Mesendoderm (in vitro differentiated cells): Measurements from ENCODE around the gene KRT82.

Source experiments
- DNase-seq: peaks from one replicate; pipeline ENCODE4 v3.0.0; 2013
- H2AK5ac ChIP-seq: 2 replicates; pipeline ENCODE4 v1.6.1; 2013; ENCODE audit warnings: low read length, inconsistent platforms
- H2BK120ac ChIP-seq: 2 replicates; pipeline ENCODE4 v1.6.1; 2013; ENCODE audit warnings: low read depth, mild to moderate bottlenecking, low read length, moderate library complexity, mixed read lengths
- H2BK15ac ChIP-seq: replicated peaks from 2 replicates; pipeline ENCODE4 v1.6.1; 2013; ENCODE audit warnings: low read depth, mild to moderate bottlenecking, moderate library complexity
- H2BK5ac ChIP-seq: 2 replicates; pipeline ENCODE4 v1.6.1; 2013; ENCODE audit warnings: low read length, inconsistent platforms
- H3K18ac ChIP-seq: 2 replicates; pipeline ENCODE4 v1.6.1; 2013; ENCODE audit warnings: mild to moderate bottlenecking, low read length, mixed read lengths
- H3K23ac ChIP-seq: one replicate; pipeline ENCODE4 v1.6.1; 2013; ENCODE audit warnings: low read length
- H3K27ac ChIP-seq: 2 replicates; pipeline ENCODE4 v1.5.1; 2013; ENCODE audit warnings: low read depth, mild to moderate bottlenecking, inconsistent platforms, low read length, moderate library complexity
- H3K27me3 ChIP-seq: 2 replicates; pipeline ENCODE4 v1.6.1; 2013; ENCODE audit warnings: low read length, control low read depth, mild to moderate bottlenecking, inconsistent platforms; ENCODE audit not compliant: insufficient read depth, poor library complexity
- H3K36me3 ChIP-seq: 2 replicates; pipeline ENCODE4 v1.6.1; 2013; ENCODE audit warnings: low read length, inconsistent platforms; ENCODE audit not compliant: control insufficient read depth, insufficient read depth
- H3K4ac ChIP-seq: one replicate; pipeline ENCODE4 v1.6.1; 2013; ENCODE audit warnings: low read depth, mild to moderate bottlenecking, low read length, moderate library complexity
- H3K4me1 ChIP-seq: 2 replicates; pipeline ENCODE4 v1.6.1; 2013; ENCODE audit warnings: low read depth, low read length, inconsistent platforms; ENCODE audit not compliant: control insufficient read depth
- H3K4me2 ChIP-seq: 2 replicates; pipeline ENCODE4 v1.6.1; 2013; ENCODE audit warnings: low read length
- H3K4me3 ChIP-seq: 2 replicates; pipeline ENCODE4 v1.5.1; 2013; ENCODE audit warnings: mild to moderate bottlenecking, low read length
- H3K56ac ChIP-seq: one replicate; pipeline ENCODE4 v1.6.1; 2013; ENCODE audit warnings: low read length
- H3K79me1 ChIP-seq: 2 replicates; pipeline ENCODE4 v1.6.1; 2013; ENCODE audit warnings: low read length, inconsistent platforms
- H3K79me2 ChIP-seq: 2 replicates; pipeline ENCODE4 v1.6.1; 2013; ENCODE audit warnings: mild to moderate bottlenecking, low read length; ENCODE audit not compliant: control insufficient read depth, insufficient read depth
- H3K9ac ChIP-seq: 2 replicates; pipeline ENCODE4 v1.6.1; 2013; ENCODE audit warnings: low read length, inconsistent platforms
- H4K5ac ChIP-seq: one replicate; pipeline ENCODE4 v1.6.1; 2013; ENCODE audit warnings: low read length
- H4K8ac ChIP-seq: one replicate; pipeline ENCODE4 v1.6.1; 2013; ENCODE audit warnings: low read depth, mild to moderate bottlenecking, control low read depth, low read length, moderate library complexity
- WGBS: extraction: QIAGEN DNeasy Blood & Tissue Kit; methylation state at CpG from one replicate; pipeline ENCODE4 v1.1.7; 2013; ENCODE audit warnings: low lambda C conversion rate, missing lambda C conversion rate; ENCODE audit not compliant: insufficient coverage; ENCODE audit errors: extremely low coverage; 5-methylcytosine and 5-hydroxymethylcytosine counted together

Gene KRT82

GRCh38 chr12:52364901-52365489, 41.1 kb downstream of the KRT82 start:
- no peak overlapping the region for H3K18ac ChIP-seq
- no peak overlapping the region for H3K56ac ChIP-seq
- no peak overlapping the region for H2AK5ac ChIP-seq
- DNase-seq: no peak
- no peak overlapping the region for H3K9ac ChIP-seq
- H3K4ac ChIP-seq: no peak overlapping the region
- H3K4me2 ChIP-seq: no peak overlapping the region
- no peak overlapping the region for H2BK5ac ChIP-seq
- no peak overlapping the region for H3K27ac ChIP-seq
- no peak overlapping the region for H4K5ac ChIP-seq
- no peaks in the 10 kb centered on the region for H3K79me2 ChIP-seq
- no peaks in the 10 kb centered on the region for H3K79me1 ChIP-seq
- H3K4me3 ChIP-seq: no peak overlapping the region
- H2BK120ac ChIP-seq: no peak overlapping the region
- H3K36me3 ChIP-seq: no peaks in the 10 kb centered on the region
- no CpG with 5 or more reads among the region's 14 CpGs for WGBS
- H3K23ac ChIP-seq: no peak overlapping the region
- no peak overlapping the region for H2BK15ac ChIP-seq
- no peaks in the 10 kb centered on the region for H3K27me3 ChIP-seq
- no peak overlapping the region for H4K8ac ChIP-seq
- H3K4me1 ChIP-seq: no peaks in the 10 kb centered on the region

DNA sequence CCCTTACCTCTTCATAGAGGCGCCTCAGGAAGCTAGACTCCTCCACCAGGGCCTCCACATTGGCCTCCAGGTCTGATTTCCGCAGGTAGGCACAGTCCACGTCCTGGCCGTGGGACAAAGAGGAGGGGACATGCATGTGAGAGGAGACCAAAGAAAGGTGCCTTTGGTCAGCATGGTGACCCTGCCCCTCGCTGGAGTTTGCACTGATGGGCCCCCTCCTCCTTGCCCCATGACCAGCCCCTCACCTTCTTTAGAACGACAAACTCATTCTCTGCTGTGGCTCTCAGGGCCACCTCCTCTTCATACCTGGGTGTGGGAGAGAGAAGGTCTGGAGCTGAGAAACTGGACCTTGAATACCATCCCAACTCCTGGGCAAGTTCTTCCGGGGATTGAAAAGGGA, 42.1 kb downstream of the KRT82 start:
- Histone ChIP-seq H3K4me2 (no peak overlapping the region), H2AK5ac (no peak overlapping the region), H3K79me1 (no peaks in the 10 kb centered on the region), H3K27me3 (no peaks in the 10 kb centered on the region), H4K8ac (no peak overlapping the region), H3K36me3 (no peaks in the 10 kb centered on the region), H3K79me2 (no peaks in the 10 kb centered on the region), H3K9ac (no peak overlapping the region), H3K4me3 (no peak overlapping the region), H3K56ac (no peak overlapping the region), H4K5ac (no peak overlapping the region), H3K4me1 (no peaks in the 10 kb centered on the region), H2BK15ac (no peak overlapping the region), H3K27ac (no peak overlapping the region), H2BK120ac (no peak overlapping the region), H3K4ac (no peak overlapping the region), H3K18ac (no peak overlapping the region), H3K23ac (no peak overlapping the region), H2BK5ac (no peak overlapping the region)
- no CpG with 5 or more reads among the region's 7 CpGs for WGBS
- no peak for DNase-seq

DNA sequence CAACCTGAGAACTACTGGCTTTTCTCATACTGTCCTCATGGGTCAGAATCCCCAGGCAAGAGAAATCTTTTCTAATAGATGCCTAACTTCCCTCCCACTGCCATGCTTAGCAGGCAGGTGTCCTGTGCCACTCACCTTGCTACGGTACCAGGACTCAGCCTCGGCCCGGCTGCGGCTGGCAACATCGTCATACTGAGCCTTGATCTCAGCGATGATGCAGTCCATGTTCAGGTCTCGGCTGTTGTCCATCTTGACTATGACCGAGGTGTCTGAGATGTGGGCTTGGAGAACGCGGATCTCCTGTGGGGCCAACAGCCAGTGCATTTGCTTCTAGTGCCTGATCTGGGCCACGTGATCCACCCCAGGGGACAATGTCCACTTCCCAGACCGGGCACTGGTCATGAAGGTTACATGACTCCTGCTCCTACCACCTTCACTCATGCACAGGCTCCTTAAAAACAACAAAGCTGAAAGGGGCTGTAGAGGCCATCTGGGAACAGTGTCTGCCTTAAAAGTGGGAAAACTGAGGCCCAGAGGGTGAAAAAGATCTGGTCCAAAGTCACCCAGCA, 42.9 kb downstream of the KRT82 start:
- Histone ChIP-seq H3K9ac (no peak overlapping the region), H4K5ac (no peak overlapping the region), H3K56ac (no peak overlapping the region), H3K4me1 (no peaks in the 10 kb centered on the region), H3K36me3 (no peaks in the 10 kb centered on the region), H2BK5ac (no peak overlapping the region), H3K27ac (no peak overlapping the region), H3K79me1 (no peaks in the 10 kb centered on the region), H2BK15ac (no peak overlapping the region), H3K79me2 (no peaks in the 10 kb centered on the region), H3K27me3 (no peaks in the 10 kb centered on the region), H3K18ac (no peak overlapping the region), H3K4me3 (no peak overlapping the region), H3K23ac (no peak overlapping the region), H3K4ac (no peak overlapping the region), H3K4me2 (no peak overlapping the region), H4K8ac (no peak overlapping the region), H2AK5ac (no peak overlapping the region), H2BK120ac (no peak overlapping the region)
- no peak for DNase-seq
- WGBS: no CpG with 5 or more reads among the region's 12 CpGs

DNA sequence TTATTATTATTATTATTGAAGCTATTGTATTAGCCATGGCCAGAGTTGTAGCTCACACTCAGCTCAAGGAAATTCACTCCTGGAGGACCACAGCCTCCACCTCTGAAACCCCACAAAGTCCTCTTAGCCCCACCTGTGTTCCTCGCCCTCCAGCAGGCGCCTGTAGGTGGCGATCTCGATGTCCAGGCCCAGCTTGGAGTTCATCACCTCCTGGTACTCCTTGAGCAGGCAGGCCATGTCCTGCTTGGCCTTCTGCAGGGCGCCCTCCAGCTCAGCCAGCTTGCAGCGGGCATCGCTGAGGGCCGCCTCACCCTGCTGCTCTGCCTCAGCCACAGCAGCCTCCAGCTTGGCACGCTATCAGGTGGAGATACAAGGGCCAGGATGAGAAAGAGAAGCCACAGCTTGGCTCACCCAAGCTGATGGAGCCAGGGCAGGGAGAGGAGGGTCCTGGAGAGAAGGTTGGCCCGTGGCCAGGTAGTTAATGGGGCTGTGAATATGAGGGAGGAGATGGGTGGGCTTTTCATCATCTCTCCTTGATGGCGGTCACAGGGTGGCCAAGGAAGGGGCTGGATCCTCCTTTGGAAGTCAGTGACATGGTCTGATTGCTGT, 43.9 kb downstream of the KRT82 start:
- H3K18ac ChIP-seq: no peak overlapping the region
- H3K9ac ChIP-seq: no peak overlapping the region
- no peak overlapping the region for H3K23ac ChIP-seq
- WGBS: no CpG with 5 or more reads among the region's 11 CpGs
- H3K4ac ChIP-seq: no peak overlapping the region
- DNase-seq: peak; percentile 13
- H4K8ac ChIP-seq: no peak overlapping the region
- H2BK120ac ChIP-seq: no peak overlapping the region
- H4K5ac ChIP-seq: no peak overlapping the region
- no peak overlapping the region for H2BK5ac ChIP-seq
- H3K4me1 ChIP-seq: no peaks in the 10 kb centered on the region
- no peaks in the 10 kb centered on the region for H3K79me2 ChIP-seq
- H3K27me3 ChIP-seq: no peaks in the 10 kb centered on the region
- no peak overlapping the region for H3K27ac ChIP-seq
- H3K56ac ChIP-seq: no peak overlapping the region
- H3K79me1 ChIP-seq: no peaks in the 10 kb centered on the region
- H3K4me2 ChIP-seq: no peak overlapping the region
- no peaks in the 10 kb centered on the region for H3K36me3 ChIP-seq
- no peak overlapping the region for H3K4me3 ChIP-seq
- H2BK15ac ChIP-seq: no peak overlapping the region
- no peak overlapping the region for H2AK5ac ChIP-seq

- H3K9ac ChIP-seq: no peak overlapping the region
- WGBS: no CpG with 5 or more reads among the region's 1 CpG
- no peaks in the 10 kb centered on the region for H3K27me3 ChIP-seq
- H2AK5ac ChIP-seq: no peak overlapping the region
- no peaks in the 10 kb centered on the region for H3K79me1 ChIP-seq
- H2BK5ac ChIP-seq: no peak overlapping the region
- H3K4ac ChIP-seq: no peak overlapping the region
- H2BK15ac ChIP-seq: no peak overlapping the region
- no peak overlapping the region for H3K56ac ChIP-seq
- no peak overlapping the region for H4K8ac ChIP-seq
- H3K4me3 ChIP-seq: no peak overlapping the region
- H3K27ac ChIP-seq: no peak overlapping the region
- H2BK120ac ChIP-seq: no peak overlapping the region
- H3K36me3 ChIP-seq: no peaks in the 10 kb centered on the region
- no peak overlapping the region for H3K18ac ChIP-seq
- H3K4me1 ChIP-seq: no peaks in the 10 kb centered on the region
- no peak for DNase-seq
- H4K5ac ChIP-seq: no peak overlapping the region
- no peaks in the 10 kb centered on the region for H3K79me2 ChIP-seq
- H3K4me2 ChIP-seq: no peak overlapping the region
- H3K23ac ChIP-seq: no peak overlapping the region
Observed at GRCh38 chr12:52361553-52361952, 44.6 kb downstream of the KRT82 start.
